Stimulated activated naive B cell treated with anti-CD40 and anti-IgM and Interleukin-4, amounts not matched to agents 10 μg/mL and 1 μg/mL and 100 μg/mL, for 72 hours (primary cell): Measurements from ENCODE around the gene TCF12.
"Not testable (repeated sequence)": the region's sequence is repeated elsewhere in the genome, so short reads cannot be mapped to it uniquely, and the experiment has no call there.

Source experiments
- ATAC-seq, 2 donors: fragments of 150-1000 bp; cut with Tn5 transposase; replicated peaks; 2 replicates each; pipeline ENCODE4 v1.10.0; 2021; ENCODE audit warnings: moderate library complexity in 1 of 2
- DNase-seq: peaks from one replicate; pipeline ENCODE4 v3.0.0; 2021
- H3K27ac Mint-ChIP-seq: one replicate; pipeline ENCODE4 v1.8.0; 2022; ENCODE audit warnings: mild to moderate bottlenecking, mixed read lengths
- H3K27me3 Mint-ChIP-seq, 2 donors: one replicate each; pipeline ENCODE4 v1.8.0; 2022; ENCODE audit warnings: mixed read lengths in 2 of 2
- H3K36me3 Mint-ChIP-seq, 2 donors: one replicate each; pipeline ENCODE4 v1.8.0; 2022; ENCODE audit warnings: mixed read lengths in 2 of 2, mild to moderate bottlenecking in 1 of 2
- H3K4me1 Mint-ChIP-seq, 2 donors: one replicate each; pipeline ENCODE4 v1.8.0; 2022; ENCODE audit warnings: mixed read lengths in 2 of 2, mild to moderate bottlenecking in 1 of 2
- H3K4me3 Mint-ChIP-seq, 2 donors: one replicate each; pipeline ENCODE4 v1.8.0; 2022; ENCODE audit warnings: mild to moderate bottlenecking in 2 of 2, mixed read lengths in 2 of 2, moderate library complexity in 1 of 2
- H3K9me3 Mint-ChIP-seq, 2 donors: one replicate each; pipeline ENCODE4 v1.8.0; 2022; ENCODE audit warnings: mixed read lengths in 2 of 2, mild to moderate bottlenecking in 1 of 2

Gene TCF12

DNA sequence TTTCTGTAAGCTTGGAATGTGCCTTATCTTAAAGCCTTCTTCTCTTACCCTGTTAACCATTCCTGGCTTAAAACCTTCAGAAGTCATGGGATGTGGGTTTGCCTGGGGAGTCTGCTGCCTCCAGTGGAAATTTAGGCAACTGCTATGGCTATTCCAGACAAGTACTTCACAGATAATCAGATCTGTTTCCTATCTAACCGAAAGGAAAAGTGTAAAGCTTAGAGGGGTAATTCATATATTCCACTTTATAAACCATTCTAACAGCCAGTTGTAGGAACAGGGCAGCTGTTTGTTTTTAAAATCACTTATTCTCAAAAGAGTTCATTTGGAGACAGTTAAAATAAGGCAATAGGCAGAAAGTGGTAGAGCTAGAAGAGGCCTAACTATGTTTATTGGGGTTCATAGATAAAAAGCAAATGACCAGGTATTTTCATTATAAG, 219.9 kb downstream of the TCF12 start:
- H3K4me3 Mint-ChIP-seq: no peak overlapping the region
- H3K4me1 Mint-ChIP-seq: peaks cover 7 to 12% of the 10 kb centered on the region in 2 donors
- no peak overlapping the region for H3K27ac Mint-ChIP-seq
- DNase-seq (no peak), ATAC-seq (no peak)
- H3K36me3 Mint-ChIP-seq: peaks cover 0 to 1% of the 10 kb centered on the region in 2 donors
- H3K9me3 Mint-ChIP-seq: no peaks in the 10 kb centered on the region
- H3K27me3 Mint-ChIP-seq: no peaks in the 10 kb centered on the region

- no peak for DNase-seq
- H3K27me3 Mint-ChIP-seq: no peaks in the 10 kb centered on the region
- H3K27ac Mint-ChIP-seq: no peak overlapping the region
- H3K4me3 Mint-ChIP-seq: no peak overlapping the region
- ATAC-seq: no peak
- H3K36me3 Mint-ChIP-seq: no peaks in the 10 kb centered on the region
- H3K4me1 Mint-ChIP-seq: peaks cover 12 to 17% of the 10 kb centered on the region in 2 donors
- no peaks in the 10 kb centered on the region for H3K9me3 Mint-ChIP-seq
These were observed 225.2 kb downstream of the TCF12 start for GRCh38 chr15:57143511-57144078.

- ATAC-seq: no peak
- peaks cover 9 to 17% of the 10 kb centered on the region in 2 donors for H3K4me1 Mint-ChIP-seq
- H3K4me3 Mint-ChIP-seq: no peak overlapping the region
- H3K36me3 Mint-ChIP-seq: no peaks in the 10 kb centered on the region
- H3K27ac Mint-ChIP-seq: no peak overlapping the region
- no peaks in the 10 kb centered on the region for H3K9me3 Mint-ChIP-seq
- DNase-seq: no peak
- H3K27me3 Mint-ChIP-seq: no peaks in the 10 kb centered on the region
These were observed 226.0 kb downstream of the TCF12 start for GRCh38 chr15:57144448-57144847.

GRCh38 chr15:57146506-57147201, 228.2 kb downstream of the TCF12 start:
- Mint-ChIP-seq H3K27me3 (no peaks in the 10 kb centered on the region), H3K36me3 (peaks cover 17 to 20% of the 10 kb centered on the region in 2 donors), H3K4me1 (peaks cover 8 to 17% of the 10 kb centered on the region in 2 donors), H3K9me3 (peaks cover 4% of the 10 kb centered on the region in 2 donors), H3K27ac (no peak overlapping the region), H3K4me3 (peak overlapping the region in 1 of 2 donors; percentile 39)
- DNase-seq: no peak
- no peak for ATAC-seq

GRCh38 chr15:57147621-57148020, 229.2 kb downstream of the TCF12 start:
- peaks cover 27 to 29% of the 10 kb centered on the region in 2 donors for H3K36me3 Mint-ChIP-seq
- H3K27me3 Mint-ChIP-seq: no peaks in the 10 kb centered on the region
- peaks cover 10% of the 10 kb centered on the region in 2 donors for H3K9me3 Mint-ChIP-seq
- no peak for ATAC-seq
- H3K27ac Mint-ChIP-seq: no peak overlapping the region
- no peak for DNase-seq
- peaks cover 11 to 24% of the 10 kb centered on the region in 2 donors for H3K4me1 Mint-ChIP-seq
- H3K4me3 Mint-ChIP-seq: no peak overlapping the region

DNA sequence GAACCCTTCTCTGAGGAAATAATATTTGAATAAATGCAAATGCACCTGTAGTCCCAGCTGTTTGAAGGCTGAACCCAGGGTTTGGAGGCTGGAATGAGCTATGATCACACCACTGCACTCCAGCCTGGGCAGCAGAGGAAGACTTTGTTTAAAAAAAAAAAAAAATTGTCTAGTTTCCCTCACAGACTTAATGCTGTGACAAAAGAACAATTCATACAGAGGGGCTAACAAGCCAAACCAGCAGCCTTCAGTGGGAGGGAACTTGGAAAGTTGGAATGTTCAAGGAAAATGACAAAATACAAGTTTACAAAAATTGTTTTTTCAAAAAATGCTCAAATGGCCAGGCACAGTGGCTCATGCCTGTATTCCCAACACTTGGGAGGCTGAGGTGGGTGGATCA, 229.8 kb downstream of the TCF12 start:
- no peak for ATAC-seq
- no peak for DNase-seq
- no peaks in the 10 kb centered on the region for H3K27me3 Mint-ChIP-seq

DNA sequence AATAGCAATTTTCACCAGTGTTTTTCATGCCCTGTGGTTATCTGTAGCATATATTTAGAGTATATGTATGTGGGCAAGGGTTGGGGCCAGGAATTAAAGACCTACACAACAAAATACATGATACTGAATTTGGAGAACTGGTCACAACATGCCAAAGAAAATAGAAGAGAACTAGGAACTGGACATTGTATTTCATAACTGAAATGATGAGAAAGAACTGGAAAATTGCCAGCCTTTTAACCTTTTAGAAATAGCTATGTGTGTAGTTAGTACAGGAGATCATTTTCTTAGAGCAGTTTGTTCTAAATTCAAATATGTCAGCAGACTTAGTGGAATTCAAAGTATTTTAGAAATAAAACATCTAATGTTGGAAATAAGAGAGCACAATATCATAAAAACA, 230.8 kb downstream of the TCF12 start:
- DNase-seq: no peak
- H3K9me3 Mint-ChIP-seq: peaks cover 13 to 15% of the 10 kb centered on the region in 2 donors
- peaks cover 38 to 43% of the 10 kb centered on the region in 2 donors for H3K36me3 Mint-ChIP-seq
- no peak for ATAC-seq
- H3K27me3 Mint-ChIP-seq: no peaks in the 10 kb centered on the region
- no peak overlapping the region for H3K4me3 Mint-ChIP-seq
- peaks cover 15 to 40% of the 10 kb centered on the region in 2 donors for H3K4me1 Mint-ChIP-seq
- no peak overlapping the region for H3K27ac Mint-ChIP-seq

More for the DNA sequence above, 229.8 kb downstream of the TCF12 start:
- peaks cover 32 to 36% of the 10 kb centered on the region in 2 donors for H3K36me3 Mint-ChIP-seq
- H3K4me1 Mint-ChIP-seq: peaks cover 15 to 30% of the 10 kb centered on the region in 2 donors
- H3K27ac Mint-ChIP-seq: no peak overlapping the region
- H3K4me3 Mint-ChIP-seq: no peak overlapping the region
- H3K9me3 Mint-ChIP-seq: peaks cover 12 to 13% of the 10 kb centered on the region in 2 donors

DNA sequence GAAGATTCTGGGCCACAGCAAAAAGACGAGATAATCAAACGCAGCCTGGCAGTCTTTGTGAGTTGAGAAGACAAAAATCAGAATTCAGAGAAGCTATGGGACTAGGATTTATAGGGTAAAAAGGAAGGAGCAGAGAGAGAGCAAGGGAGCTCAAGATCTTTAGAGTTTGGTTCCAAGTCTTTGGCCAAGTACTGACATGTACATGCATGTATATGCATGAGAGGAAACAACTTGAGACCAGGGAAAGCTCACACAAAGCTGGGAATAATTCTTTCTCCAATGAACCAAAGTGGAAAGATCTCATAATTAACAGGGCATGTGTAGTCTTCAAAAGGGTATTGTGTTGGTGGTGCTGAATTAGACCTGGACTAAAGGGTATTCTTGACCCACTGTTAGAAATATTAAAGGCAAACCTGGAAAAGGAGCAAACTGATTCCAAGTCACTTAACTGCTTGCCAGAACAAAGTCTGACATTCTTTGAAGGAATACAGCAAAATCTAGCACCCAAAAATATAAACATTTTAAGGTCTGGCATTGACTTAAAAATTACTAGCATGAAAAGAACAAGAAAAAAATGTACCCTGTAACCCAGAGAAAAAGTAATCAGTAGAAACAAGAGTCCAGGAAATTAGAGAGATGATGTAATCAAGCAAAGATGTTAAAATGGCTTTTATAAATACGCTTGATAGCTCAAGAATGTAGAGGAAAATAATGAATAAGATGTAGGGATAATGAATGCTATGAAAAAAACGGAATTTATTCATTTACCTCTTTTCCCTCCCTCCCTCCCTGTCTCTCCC, 231.8 kb downstream of the TCF12 start:
- peaks cover 41 to 50% of the 10 kb centered on the region in 2 donors for H3K36me3 Mint-ChIP-seq
- peaks cover 15 to 43% of the 10 kb centered on the region in 2 donors for H3K4me1 Mint-ChIP-seq
- no peak overlapping the region for H3K4me3 Mint-ChIP-seq
- ATAC-seq (no peak), DNase-seq (no peak)
- H3K27ac Mint-ChIP-seq: no peak overlapping the region
- H3K9me3 Mint-ChIP-seq: peaks cover 13 to 15% of the 10 kb centered on the region in 2 donors
- no peaks in the 10 kb centered on the region for H3K27me3 Mint-ChIP-seq

DNA sequence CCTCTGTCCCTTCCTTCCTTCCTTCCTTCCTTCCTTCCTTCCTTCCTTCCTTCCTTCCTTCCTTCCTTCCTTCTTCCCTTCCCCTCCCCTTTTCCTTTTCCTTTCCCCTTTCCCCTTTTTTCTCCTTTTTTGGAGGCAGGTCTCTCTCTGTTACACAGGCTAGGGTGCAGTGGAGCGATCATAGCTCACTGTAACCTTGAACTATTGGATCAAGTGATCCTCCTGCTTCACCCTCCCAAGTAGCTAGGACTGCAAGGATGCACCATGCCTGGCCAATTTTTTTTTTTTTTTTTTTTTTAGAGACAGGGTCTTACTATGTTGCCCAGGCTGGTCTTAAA, 232.4 kb downstream of the TCF12 start:
- H3K27ac Mint-ChIP-seq, H3K4me3 Mint-ChIP-seq, H3K27me3 Mint-ChIP-seq, ATAC-seq, DNase-seq: not testable (repeated sequence)
- Mint-ChIP-seq H3K4me1 (peaks cover 15 to 43% of the 10 kb centered on the region in 2 donors), H3K36me3 (peaks cover 41 to 50% of the 10 kb centered on the region in 2 donors), H3K9me3 (peaks cover 13 to 15% of the 10 kb centered on the region in 2 donors)

GRCh38 chr15:57152133-57152532, 233.7 kb downstream of the TCF12 start:
- peaks cover 10 to 40% of the 10 kb centered on the region in 2 donors for H3K4me1 Mint-ChIP-seq
- H3K4me3 Mint-ChIP-seq: no peak overlapping the region
- no peaks in the 10 kb centered on the region for H3K27me3 Mint-ChIP-seq
- ATAC-seq: no peak
- DNase-seq: no peak
- peaks cover 13 to 15% of the 10 kb centered on the region in 2 donors for H3K9me3 Mint-ChIP-seq
- peak overlapping the region; percentile 61 for H3K27ac Mint-ChIP-seq
- peaks cover 41 to 50% of the 10 kb centered on the region in 2 donors for H3K36me3 Mint-ChIP-seq

GRCh38 chr15:57152666-57153539, 234.5 kb downstream of the TCF12 start:
- peak overlapping the region in 1 of 2 donors; percentile 41 for H3K4me3 Mint-ChIP-seq
- ATAC-seq (peak; percentile 79 to 80), DNase-seq (no peak)
- no peaks in the 10 kb centered on the region for H3K27me3 Mint-ChIP-seq
- peaks cover 13 to 15% of the 10 kb centered on the region in 2 donors for H3K9me3 Mint-ChIP-seq
- peak overlapping the region; percentile 68 for H3K27ac Mint-ChIP-seq
- peaks cover 41 to 52% of the 10 kb centered on the region in 2 donors for H3K36me3 Mint-ChIP-seq
- peaks cover 10 to 34% of the 10 kb centered on the region in 2 donors for H3K4me1 Mint-ChIP-seq

GRCh38 chr15:57156210-57156884, 237.9 kb downstream of the TCF12 start:
- DNase-seq (no peak), ATAC-seq (no peak)
- Mint-ChIP-seq H3K4me3 (no peak overlapping the region), H3K4me1 (peaks cover 13 to 30% of the 10 kb centered on the region in 2 donors), H3K36me3 (peaks cover 31 to 48% of the 10 kb centered on the region in 2 donors), H3K9me3 (peaks cover 9 to 11% of the 10 kb centered on the region in 2 donors), H3K27me3 (no peaks in the 10 kb centered on the region), H3K27ac (no peak overlapping the region)

GRCh38 chr15:57158589-57158988, 240.1 kb downstream of the TCF12 start:
- Mint-ChIP-seq H3K9me3 (no peaks in the 10 kb centered on the region), H3K27ac (no peak overlapping the region), H3K4me1 (peaks cover 4 to 14% of the 10 kb centered on the region in 2 donors), H3K4me3 (no peak overlapping the region), H3K36me3 (peaks cover 13 to 30% of the 10 kb centered on the region in 2 donors), H3K27me3 (no peaks in the 10 kb centered on the region)
- DNase-seq: no peak
- no peak for ATAC-seq
